NCI-H146 treated with DMSO at 0.1 percent for 48 hours (cell line): ENCODE results near the gene VSX2.

ENCODE experiments used
- DNase-seq: peaks from one replicate; lab custom pipeline; 2025; ENCODE audit not compliant: unreplicated experiment; lab: John Stamatoyannopoulos, UW

Gene VSX2

DNA sequence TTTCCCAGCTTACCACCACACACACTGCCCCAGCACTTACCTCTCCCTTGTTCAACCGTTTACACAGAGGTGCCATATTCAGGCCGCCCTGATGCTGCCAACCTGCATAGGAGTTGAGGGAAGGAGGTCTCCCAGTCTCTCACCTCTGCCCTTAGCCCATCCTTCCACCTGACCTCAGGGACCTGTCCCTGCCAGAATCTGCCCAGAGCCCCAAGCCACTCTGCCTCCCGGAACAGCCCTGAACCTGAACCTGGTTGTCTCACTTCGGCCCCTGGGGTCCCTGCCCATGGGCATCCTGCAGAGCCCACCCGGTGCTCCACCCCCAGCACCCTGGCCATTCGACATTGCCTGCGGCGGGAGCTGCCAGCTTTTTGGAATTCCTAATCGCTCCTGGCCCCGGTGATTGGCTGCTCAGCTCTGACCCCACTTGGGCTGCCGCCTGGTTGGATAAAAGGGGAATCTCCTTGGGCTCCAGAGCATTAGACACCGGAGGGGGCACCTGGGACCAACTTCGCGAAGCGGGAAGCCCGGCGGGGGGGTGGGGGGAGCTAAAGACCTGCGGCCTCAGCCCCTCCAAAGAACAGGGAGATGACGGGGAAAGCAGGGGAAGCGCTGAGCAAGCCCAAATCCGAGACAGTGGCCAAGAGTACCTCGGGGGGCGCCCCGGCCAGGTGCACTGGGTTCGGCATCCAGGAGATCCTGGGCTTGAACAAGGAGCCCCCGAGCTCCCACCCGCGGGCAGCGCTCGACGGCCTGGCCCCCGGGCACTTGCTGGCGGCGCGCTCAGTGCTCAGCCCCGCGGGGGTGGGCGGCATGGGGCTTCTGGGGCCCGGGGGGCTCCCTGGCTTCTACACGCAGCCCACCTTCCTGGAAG lies at the start of gene VSX2:
TSS of gene VSX2 (plus strand) at position 476 of the 874 bp plus-strand sequence. CDS start at position 589, 113 bp downstream.
- DNase-seq, result no peak

- no peak for DNase-seq
Observed at GRCh38 chr14:74190927-74191575, 48.2 kb upstream of the VSX2 start.

GRCh38 chr14:74194506-74195274 lies 44.6 kb upstream of the VSX2 start:
- no peak for DNase-seq

GRCh38 chr14:74195623-74196022 lies 43.6 kb upstream of the VSX2 start:
- no peak for DNase-seq

DNA sequence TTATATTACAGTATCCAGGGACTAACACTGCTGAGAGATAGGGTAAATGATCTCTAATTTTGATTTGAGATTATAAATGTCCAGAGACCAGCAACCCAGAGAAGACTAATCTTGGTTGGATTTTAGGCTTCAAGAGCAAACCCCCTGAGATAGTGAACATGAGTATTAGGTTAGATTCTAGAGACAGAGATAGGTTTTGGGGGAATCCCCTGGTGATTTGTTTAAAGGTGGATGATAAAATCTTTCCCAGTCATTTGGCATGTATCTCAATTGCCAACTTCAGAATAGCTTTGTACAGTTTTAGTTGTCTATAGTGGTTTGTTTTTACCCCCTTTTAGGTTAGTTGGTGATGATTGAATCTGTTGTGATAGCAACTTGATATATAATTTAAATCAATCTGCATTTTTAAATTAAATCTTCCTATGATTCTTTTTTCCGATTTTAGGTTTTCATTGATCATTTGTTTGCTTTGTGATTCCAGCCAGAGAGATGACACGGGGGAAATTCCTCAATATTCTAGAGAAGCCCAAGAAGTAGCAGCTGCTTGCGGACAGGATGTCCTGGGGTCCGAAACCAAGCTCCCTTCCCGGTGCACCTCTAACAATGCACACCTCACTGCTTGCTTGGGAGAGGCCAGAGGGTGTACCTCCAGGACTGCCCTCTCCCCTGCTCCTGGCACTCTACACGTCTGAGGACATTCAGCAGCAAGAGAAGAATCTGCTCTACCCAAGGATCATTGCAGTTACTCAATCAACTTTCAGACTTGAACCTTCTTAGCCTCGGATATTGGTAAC lies 40.6 kb upstream of the VSX2 start:
- no peak for DNase-seq

- no peak for DNase-seq
Observed at GRCh38 chr14:74202113-74202512, 37.1 kb upstream of the VSX2 start.

DNA sequence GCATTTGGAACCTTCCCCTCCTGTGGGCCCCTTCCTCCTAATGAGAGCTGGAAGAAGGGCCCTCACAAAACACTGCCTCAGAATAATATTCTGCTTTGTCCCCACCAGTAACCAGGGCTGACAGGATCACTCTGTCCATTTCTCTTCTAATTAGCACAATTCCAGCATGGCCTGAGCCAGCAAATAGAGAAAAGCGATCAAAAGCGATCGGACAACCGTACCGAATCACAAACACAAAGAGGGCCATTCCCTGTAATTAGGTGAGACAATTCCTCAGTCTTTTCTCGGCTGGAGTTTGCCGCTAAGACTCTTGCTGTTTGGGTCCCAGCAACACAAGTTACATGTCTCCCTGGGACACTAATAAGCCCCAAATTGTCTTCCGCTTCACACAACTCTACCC lies 35.6 kb upstream of the VSX2 start:
- DNase-seq, result no peak

DNA sequence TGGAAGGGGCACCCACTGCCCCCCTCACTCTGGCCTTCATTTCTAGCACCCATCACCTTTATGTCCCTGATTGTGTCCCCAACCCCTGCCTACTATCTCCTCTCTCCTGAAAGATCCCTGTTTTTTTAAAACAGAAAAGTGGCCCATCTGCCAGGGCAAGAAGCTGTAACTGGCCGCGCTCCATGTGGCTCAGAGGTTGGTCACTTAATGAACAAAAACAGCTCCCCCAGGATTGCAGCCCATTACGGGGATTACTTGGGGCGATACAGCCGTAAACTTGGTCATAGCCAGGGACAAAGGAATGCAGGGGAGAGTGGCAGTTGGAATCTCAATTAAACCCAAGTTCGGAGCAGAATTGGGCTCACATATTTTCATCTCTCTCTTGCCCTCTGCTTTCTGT lies 34.8 kb upstream of the VSX2 start:
- no peak for DNase-seq

GRCh38 chr14:74205882-74206281 lies 33.4 kb upstream of the VSX2 start:
- no peak for DNase-seq

- DNase-seq, result no peak
Observed at GRCh38 chr14:74207943-74208342, 31.3 kb upstream of the VSX2 start.

DNA sequence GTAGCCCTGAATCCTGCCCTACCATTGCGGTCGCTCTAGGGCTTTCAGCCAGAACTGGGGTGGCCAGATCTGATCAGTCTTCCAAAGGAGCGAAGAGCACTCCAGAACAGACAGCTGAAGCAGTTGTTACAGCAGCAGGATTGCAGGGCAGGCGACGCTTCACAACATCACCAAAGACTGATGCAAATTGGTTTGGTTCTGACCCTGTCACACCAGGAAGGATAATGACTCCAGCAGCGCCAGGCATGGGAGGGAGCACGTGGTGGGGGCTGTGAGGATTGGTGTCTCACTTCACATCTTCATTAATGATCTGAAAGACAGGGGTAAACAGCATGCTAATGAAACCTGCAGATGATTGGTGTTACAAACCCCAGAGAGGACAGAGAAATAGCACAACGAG lies 30.6 kb upstream of the VSX2 start:
- no peak for DNase-seq

GRCh38 chr14:74211945-74212580 lies 27.2 kb upstream of the VSX2 start:
- DNase-seq, result no peak

- no peak for DNase-seq
Observed at GRCh38 chr14:74213907-74214803, 25.1 kb upstream of the VSX2 start.

DNA sequence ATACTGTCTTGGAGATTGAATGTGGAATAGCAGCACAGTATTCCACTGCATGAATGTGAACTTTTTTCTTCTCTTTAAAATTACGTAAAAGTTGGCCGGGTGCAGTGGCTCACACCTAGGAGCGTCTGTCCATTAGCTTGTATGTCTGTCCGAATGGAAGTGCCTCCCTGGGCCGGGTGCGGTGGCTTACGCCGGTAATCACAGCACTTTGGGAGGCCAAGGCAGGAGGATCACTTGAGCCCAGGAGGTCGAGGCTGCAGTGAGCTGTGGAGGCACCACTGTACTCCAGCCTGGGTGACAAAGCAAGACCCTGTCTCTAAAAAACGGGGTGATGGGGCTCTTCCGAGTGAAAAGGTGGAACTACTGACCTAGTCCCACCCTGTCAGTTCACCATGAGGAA lies 22.6 kb upstream of the VSX2 start:
- no peak for DNase-seq

GRCh38 chr14:74217672-74218448 lies 21.4 kb upstream of the VSX2 start:
- peak; percentile 23 for DNase-seq

GRCh38 chr14:74218462-74218861 lies 20.8 kb upstream of the VSX2 start:
- no peak for DNase-seq

DNA sequence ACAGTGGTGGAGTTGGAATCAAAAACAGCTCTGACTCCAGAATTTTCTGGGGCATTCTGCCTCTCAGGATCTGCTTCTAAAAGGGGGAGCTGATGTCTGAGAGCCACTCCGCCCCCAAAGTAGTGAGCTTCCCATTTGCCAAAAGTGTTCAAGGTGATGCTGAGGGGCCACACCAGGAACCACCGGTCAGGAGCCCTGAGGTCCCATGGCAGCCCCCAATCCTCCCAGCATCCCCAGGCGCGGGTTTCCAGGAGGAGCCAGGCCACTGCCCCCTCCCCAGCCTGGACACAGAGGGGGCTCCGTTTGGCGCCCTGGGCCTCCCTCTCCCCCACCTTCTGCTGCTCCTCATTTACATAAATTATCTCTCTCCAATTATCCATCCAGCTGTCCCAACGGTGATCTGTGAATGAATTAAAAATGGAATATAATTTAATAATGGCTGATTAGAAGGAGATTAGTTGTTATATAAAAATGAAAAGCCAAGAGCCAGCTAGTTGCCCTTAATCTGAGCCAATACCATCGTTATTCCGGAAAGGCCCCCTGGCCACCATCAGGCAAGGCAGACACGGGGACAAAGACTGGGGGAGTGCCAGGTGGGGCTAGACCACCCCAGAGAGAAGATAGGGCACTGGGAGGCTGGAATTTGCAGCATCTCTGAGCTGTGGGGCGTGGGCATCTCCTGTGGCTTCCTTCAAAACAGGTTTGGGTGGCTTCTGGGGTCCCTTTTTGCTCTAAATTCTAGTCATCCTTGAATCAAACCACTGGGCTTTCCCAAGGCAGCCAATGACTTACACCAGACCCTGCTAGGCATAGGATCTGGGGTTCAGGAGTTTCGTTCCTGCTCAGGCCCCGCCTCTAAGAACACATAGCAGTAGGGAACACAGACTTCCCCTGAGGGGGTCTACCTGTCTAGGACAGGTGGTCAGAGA lies 19.7 kb upstream of the VSX2 start:
- no peak for DNase-seq

- no peak for DNase-seq
Observed at GRCh38 chr14:74220991-74221390, 18.3 kb upstream of the VSX2 start.
